Ammon's horn (tissue), 1 donor: ENCODE measurements around the gene LRRC3B.
"Not testable (repeated sequence)": the region's sequence is repeated elsewhere in the genome, so short reads cannot be mapped to it uniquely, and the experiment has no call there.

Source experiments
- DNase-seq: peaks from one replicate; pipeline ENCODE4 v3.0.0-alpha.2; 2016; ENCODE audit warnings: low spot score

LRRC3B gene, protein sequence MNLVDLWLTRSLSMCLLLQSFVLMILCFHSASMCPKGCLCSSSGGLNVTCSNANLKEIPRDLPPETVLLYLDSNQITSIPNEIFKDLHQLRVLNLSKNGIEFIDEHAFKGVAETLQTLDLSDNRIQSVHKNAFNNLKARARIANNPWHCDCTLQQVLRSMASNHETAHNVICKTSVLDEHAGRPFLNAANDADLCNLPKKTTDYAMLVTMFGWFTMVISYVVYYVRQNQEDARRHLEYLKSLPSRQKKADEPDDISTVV

DNA sequence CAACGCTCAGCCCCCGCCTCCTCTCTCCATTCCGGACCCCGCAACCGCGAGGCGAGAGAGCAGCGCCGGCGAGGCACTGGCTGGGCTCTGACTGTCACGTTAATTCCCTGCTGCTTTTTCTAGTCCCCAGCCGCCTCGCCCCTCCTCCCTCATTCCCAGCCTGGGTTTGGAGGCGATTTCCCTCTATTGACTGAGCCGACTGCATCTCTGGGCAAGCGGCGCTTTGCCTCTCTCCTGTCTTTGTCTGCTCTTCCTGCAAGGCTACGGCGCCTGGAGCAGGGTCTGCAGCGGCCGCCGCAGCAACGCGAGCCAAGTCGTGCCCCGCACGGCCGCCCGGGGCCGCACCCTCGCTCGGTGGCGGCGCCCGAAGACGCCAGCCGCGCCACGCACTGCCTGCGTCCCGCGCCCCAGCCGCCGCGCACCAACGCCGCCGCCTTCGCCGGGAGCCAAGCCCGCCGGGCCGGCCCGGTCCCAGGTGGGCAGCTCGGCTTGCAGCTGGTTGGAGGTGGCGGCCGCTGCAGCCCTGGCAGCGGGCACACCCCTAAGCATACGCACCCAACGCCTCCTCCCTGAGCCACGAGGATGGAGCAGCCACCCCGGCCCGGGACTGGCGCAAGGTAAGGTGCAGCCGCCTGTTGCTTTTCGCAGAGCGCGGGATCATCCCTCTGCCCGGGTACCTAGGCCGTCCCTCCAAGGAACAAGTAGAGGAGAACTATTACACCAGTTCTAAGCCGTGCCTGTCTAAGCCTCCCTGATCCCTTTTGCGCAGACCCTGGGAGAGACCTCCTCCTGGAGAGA lies at the start of gene LRRC3B:
TSS of gene LRRC3B (plus strand) at position 152 of the 798 bp plus-strand sequence. CDS start 86,901 bp downstream, outside the sequence.
- peak; percentile 70 for DNase-seq

DNA sequence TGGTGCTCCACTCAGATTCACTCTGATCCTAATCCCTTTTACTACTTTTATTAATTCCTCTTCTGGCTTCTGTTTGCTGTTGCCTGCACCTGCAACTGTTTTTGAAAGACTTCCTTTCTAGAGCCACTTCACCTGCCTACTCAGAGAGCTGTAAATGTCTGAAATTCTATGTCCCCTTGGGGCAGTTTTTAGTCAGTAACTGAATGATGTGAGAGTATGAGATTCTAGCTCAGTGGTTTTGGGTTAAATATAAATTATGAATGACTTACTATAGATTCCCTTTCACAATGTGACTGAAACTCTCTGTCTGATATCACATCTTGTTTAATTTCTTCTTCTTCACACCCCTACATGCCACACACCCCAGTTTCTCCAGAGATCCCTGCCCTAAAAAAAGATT lies 47.8 kb upstream of the LRRC3B start:
- DNase-seq: no peak

DNA sequence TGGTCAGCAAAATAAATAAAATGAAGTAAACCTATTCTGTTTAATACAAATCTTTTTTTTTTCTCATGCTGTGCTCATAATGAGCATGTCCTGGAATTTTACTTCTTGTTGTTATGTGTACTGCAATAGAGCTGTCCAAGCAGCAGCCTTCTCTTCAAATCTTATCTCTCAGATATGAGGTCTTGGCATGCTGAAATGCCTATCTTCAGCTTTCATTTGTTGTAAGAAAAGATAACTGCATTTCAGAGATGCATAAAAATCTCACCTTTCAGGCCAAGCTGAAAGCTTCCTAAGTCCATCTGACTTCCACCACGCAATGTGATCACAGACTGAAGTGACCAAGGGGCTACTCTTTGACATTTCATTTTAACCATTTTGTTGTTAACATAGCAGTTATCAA lies 43.5 kb upstream of the LRRC3B start:
- DNase-seq: no peak

DNA sequence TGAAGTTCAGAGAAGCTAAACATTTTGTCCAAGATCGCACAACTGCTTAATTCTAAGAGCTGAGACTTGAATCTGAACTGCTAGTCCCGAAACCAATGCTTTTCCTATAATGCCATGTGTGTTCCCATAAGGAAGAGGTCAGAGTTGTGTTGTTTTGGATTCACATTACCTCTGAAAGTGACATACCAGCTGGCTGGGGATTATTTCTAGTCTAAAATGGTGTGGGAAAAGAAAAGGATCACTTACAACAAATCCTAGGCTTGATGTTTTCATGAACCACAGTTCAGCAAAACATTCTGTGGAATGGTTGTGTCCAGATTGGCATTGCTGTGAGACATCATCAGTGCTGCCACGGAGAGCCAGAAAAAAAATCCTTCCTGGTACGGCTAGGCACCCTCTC lies 35.0 kb upstream of the LRRC3B start:
- DNase-seq: no peak

DNA sequence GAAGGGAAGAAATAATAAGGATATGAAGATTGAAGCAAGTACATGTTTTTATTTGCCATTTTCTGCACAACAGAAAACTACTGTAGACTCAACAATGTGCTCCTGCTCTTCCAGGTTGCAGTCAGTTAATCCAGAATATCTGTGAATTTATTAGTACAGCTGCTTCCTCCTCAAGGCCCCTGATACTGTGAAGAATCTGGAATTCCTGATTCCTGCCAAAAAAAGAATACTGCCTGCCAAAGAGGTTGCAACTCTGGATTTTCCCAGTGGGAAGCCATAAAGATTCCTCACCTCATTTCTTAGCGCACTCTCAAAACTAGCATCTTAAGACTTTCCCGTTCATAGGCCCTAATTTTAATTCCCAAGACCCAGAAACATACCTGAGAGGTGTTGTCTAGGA lies 33.6 kb upstream of the LRRC3B start:
- no peak for DNase-seq

DNA sequence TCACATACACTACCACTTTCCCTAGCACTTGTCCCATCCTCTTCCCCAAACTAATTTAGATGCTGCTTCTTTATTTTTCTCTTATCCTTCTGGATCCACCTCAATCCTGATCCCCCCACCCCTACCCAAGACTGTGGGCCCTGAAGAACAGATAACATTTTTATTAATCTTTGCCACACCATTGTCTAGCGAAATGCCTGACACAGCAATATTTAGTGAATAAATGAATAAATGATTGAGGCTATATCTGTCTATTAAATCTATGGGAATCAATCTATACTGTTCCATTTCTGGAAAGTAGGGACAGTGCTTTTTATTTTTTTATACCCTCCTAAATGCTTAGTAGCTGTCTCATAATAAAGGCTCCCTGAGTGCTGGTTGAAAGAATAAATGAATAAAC lies 32.9 kb upstream of the LRRC3B start:
- no peak for DNase-seq

DNA sequence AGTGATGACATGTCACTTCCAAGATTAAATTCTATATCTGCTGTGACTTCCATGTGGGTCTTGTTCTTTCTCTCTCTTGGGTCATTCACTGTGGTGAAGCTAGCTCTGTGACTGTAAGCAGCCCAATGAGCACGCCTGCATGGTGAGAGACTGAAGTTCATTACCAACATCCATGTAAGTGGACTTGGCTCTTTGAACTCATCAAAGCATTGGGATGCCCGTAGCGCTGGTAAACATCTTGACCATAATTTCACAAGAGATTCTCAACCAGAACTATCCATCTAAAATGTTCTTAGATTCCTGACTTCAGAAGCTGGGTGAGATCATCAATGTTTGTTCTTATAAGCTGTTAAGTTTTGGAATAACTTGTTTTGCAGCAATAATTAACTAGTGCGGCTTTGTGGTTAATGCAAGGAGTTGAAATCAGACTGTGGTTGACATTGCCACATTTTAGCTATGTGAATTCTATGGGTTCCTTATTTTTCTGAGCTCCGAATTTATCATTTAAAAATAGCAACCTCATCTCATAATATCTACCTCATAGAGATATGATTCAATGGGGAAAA lies 31.6 kb upstream of the LRRC3B start:
- no peak for DNase-seq

DNA sequence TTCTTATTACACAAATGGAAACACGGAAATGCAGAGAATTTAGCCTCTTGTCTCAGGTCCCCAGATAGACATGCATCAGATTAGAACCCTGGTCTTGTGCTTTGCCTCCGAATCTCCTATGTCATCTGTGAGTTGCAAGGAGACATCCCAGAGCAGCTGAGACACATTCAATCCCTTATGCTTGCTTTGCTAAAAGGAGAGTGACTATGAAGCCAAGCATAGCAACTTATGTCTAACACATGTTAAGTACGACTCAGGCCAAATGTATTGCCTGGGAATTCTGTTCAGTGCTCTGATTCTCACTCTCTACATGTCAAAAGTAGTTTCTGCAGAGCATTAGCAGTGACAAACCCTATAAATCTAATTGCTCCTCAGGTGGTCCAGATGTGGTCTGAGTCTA lies 30.6 kb upstream of the LRRC3B start:
- peak; percentile 3 for DNase-seq

DNA sequence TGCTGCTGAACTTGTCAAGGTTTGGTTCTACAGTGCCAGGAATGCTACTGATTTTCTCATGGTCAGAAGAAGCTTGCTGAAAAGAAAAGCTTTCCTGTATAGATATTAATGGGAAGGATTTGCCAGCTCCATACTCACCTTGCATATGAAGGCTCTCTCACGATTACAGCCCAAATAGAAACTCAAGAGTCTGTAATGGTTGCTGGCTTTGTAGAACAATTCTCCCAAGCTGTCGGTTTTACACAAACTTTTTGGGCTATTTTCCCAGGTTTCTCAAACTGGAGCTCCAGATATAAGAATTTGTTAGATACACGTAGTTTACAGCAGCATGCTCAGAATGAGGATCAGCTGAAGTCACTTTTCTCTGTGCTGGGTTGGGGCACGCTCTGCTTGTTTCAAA lies 30.1 kb upstream of the LRRC3B start:
- no peak for DNase-seq

DNA sequence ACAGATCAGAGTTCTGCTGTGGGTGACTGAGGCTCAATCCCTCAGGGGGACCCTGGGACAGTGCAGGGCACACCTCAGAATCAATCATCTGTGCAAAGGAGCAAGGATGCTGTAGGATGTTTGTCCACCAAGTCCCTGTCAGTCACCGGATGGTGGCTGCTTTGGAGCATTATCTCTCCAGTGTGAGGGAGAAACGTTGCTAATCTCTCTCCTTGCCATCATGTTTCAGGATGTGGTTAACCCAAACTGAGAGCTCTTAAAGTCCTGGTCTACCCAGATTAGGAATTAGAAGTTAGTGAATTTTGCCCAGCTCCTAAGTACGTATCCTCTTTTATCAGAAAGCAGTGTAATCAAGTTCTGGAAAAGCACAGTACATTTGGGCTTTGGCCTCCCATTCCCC lies 26.2 kb upstream of the LRRC3B start:
- no peak for DNase-seq

DNA sequence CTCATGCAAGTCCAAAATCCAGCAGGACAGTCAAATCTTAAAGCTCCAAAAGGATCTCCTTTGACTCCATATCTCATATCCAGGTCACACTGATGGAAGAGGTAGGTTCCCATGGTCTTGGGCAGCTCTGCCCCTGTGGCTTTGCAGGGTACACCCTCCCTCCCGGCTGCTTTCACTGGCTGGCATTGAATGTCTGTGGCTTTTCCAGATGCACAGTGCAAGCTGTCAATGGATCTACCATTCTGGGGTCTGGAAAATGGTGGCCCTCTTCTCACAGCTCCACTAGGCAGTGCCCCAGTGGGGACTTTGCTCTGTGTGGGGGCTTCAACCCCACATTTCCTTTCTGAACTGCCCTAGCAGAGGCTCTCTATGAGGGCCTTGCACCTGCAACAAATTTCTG lies 19.3 kb upstream of the LRRC3B start:
- DNase-seq: not testable (repeated sequence)

DNA sequence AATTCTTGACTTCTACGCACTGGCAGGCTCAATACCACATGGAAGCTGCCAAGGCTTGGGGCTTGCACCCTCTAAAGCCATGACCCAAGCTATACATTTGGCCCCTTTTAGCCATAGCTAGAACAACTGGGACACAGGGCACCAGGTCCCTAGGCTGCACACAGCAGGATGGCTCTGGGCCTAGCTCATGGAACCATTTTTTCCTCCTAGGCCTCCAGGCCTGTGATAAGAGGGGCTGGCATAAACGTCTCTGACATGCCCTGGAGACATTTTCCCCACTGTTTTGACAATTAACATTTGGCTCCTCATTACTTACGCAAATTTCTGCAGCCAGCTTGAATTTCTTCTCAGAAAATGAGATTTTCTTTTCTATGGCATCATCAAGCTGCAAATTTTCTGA lies 18.8 kb upstream of the LRRC3B start:
- not testable (repeated sequence) for DNase-seq

DNA sequence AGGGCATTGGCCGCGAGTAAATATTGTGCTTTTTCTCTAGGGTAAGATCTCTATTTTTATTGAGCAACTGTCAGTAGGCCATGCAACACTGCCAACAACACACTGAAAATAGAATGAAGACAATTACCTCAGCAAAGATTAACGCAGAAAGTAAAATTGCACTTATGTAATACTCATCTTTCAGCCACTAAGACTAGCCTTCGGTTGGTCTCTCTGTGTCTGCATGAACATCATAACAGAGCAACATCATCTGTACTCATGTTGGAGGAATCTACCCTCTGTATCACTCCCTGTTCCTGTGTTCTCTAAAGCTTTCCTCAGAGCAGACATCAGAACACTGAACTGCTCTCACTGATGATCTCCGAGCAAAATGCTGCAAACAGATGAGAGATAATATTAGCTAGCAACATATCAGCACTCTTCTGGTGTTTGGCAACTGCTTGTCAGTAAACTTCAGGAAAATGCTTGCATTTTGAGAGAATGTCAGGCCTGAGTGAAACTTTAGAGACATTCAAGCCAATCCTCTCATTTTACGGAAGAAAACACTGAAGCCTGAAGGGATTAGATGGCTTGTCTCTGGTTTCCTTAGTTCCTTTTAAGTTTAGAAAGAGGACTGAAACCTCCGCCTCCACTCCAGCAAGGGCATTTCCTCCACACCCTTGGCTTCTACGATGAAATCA lies 8.4 kb upstream of the LRRC3B start:
- DNase-seq: no peak

DNA sequence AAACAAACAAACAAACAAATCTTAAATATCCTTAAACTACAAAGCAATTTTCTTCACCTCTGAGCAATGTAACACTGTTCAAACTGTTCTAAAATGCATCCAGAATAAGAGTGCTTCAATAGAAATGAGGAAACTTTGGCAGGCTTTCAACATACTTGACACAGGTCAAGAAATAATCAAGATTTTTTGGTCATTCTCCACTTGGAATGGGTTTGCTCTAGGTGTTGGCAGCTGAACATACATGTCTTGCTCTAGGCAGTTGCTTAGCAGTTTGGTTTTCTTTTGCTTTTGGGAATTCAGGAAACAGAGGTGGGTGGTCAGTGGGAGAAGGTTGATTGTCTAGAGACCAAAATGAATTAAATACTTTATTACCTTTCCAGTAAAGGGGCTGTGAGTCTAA lies 1.4 kb upstream of the LRRC3B start:
- DNase-seq: no peak

DNA sequence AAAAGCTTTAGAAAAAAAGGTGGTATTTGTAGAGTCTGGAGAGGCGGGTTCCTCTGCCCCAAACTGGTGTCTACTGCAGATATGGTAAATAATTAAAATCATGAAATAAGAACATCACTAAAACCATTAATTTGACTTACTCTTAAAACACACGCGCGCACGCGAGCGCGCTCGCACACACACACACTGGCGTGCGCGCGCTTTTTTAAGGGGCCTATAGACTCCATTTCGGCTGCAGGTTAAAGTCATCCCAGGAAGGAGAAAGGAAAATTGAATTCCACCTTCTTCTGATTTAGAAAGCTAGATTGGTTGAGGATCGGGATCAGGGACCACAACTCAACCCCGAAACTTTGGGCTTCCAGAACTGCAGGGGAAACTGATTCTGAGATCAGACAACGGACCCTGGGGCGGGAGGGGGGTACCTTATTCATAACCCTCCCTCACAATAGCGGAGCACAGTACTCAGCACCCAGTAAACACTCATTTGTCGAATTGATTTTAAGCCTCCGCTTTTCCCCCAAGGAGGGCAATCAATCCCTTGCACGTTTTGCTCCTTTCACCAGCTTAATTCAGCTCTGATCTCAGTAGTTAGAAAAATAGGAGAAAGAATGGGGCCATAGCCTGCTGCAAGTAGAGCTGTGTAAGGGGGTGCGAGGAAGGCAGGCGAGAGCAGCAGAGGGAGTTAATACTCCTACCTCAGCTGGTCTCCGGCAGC lies 509 bp upstream of the LRRC3B start:
- DNase-seq: no peak

DNA sequence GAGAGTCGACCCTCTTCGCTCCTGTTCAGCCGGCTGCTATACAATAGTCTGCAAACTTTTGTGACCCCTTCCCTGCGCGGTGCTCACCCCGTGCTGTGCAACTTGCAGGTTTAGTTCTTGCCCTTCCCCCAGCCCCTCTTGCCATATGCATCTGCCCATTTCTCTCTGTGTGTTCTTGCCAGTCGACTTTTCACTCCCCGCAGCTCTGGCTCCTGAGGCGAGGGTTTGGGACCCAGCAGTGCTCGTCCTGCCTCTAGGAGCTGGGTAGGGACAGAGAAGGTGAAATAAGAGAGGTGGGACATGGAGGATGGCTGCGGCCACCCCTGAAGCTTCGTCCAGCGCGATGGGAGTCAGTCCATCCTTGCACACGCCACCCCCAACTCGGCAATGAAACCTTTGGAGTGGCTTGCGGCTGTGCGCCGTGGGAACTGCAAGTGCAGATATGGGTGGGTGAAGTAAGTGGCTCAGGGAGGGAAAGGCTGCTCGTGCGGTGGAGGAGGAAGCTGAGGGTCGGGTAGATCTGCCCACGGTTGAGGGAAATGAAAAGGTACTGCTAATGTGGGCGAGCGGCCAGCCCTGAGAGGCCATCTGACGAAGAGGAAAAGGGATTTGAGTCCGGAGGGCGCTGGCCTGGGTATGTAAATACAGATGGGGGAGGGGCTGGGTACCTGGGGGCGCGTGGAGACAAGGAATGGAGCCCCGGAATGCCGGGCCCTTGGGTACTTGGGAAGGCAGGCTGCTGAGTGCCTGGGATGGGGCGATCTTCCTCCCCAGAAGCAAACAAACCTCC lies 1.0 kb downstream of the LRRC3B start:
- no peak for DNase-seq

DNA sequence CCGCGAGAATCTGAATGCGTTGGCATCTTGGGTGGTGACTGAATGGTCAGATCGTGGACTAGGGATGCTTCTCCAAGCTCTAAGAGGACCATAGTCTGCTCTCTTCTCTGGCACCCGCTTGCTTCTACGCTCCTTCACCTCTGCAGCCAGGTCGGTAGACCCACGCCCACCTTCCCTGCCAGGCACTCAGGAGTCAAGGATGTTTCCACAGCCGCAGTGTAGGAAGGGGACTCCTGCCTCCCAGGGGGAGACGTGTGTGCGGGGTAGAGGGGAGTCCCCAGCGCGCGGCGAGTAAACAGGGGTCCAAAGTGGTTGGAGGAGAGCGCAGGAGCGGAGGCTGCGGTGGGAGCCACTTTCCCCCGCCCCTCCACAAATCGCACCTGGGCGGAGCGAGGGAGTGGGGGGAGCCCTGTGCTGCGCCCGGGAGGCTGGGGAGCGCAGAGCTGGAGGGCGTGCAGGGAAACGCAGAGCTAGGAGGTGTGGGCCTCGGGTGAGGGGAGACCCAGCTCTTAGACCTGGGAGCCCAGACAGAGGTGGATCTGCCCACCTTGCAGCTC lies 1.7 kb downstream of the LRRC3B start:
- DNase-seq: peak; percentile 44

DNA sequence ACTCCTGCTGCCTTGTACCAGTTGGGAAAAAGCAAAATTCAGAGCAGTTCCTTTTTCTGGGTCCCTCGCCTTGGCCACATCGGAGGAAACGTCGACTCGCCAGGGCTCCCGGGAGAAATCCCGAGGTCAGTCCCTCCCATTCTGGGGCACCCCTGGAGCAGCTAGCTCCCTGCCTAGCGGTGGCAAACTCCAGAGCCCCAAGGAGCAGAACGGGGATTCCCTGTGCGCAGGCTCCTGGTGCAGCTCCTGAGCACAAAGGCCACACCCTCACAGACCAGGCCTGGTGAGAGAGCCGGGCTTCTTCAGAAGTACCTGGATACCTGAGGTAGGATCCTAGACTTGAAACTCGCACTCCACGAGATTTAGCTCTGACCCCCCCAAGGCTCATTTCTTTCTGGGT lies 2.6 kb downstream of the LRRC3B start:
- DNase-seq: no peak

DNA sequence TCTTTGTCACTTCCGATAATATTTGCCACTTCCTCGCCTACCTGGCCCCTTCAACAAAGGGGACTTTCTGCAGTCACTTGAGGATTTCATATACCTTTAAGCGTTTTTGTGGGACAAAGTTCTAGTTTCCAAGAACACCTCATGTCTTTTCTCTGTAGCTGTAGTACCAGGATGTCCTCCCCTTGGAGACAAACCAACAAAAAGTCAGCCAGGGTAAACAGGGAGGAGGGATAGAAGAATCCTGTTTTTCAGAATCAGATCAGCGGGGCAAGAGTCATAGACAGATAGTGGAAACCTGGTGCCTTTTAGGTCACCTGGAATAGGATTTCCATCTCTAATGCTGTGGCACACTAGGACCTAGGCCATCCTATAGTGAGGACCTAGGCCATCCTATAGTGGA lies 4.5 kb downstream of the LRRC3B start:
- DNase-seq: no peak

DNA sequence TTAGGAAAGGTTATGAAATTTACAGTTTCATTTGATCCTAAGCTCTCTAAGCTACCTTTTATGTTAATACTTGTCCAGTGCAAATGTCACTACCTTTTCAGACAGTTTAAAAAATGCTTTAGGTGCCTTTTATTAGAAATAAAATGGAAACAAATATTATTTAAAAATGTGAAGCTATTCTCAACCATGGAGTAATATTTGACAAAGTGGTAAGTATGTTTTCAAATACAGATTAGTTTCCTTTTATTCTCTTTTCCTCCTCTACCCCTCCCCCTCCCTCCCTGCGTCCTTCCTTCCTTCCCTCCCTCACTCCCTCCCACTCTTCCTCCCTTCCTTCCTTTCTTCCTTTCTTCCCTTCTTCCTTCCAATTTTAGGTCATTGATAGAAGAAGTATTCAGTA lies 6.3 kb downstream of the LRRC3B start:
- no peak for DNase-seq
